Measurements from ENCODE around the gene TRPV6. TPM values are rescaled to one million over a fixed set of nuclear protein-coding genes. Genes with fewer than 3 reads are reported as not detected.

The TRPV6 gene
- total RNA-seq, 1 donor from 2014 or later = not detected

GRCh38 chr7:142896151-142896550, 10.6 kb upstream of the TRPV6 start:
- Histone ChIP-seq H3K27ac (no peak overlapping the region), H3K27me3 (no peaks in the 10 kb centered on the region), H3K4me2 (no peak overlapping the region), H3K79me2 (ENCODE audit: low read depth) (no peaks in the 10 kb centered on the region), H3K4me3 (no peak overlapping the region), H3F3A (ENCODE audit: low read depth) (no peaks in the 10 kb centered on the region), H4K20me1 (ENCODE audit: low read depth) (no peaks in the 10 kb centered on the region), H2AFZ (replicated peaks) (no peak overlapping the region), H3K9me3 (ENCODE audit: low read depth) (no peaks in the 10 kb centered on the region), H3K4me1 (peaks cover under 1% of the 10 kb centered on the region), H3K36me3 (no peaks in the 10 kb centered on the region), H3K9ac (no peak overlapping the region)
- TF ChIP-seq EZH2phosphoT487 (IDR thresholded peaks at IDR 0.05) = no peak
- TF ChIP-seq, protein P1, sequence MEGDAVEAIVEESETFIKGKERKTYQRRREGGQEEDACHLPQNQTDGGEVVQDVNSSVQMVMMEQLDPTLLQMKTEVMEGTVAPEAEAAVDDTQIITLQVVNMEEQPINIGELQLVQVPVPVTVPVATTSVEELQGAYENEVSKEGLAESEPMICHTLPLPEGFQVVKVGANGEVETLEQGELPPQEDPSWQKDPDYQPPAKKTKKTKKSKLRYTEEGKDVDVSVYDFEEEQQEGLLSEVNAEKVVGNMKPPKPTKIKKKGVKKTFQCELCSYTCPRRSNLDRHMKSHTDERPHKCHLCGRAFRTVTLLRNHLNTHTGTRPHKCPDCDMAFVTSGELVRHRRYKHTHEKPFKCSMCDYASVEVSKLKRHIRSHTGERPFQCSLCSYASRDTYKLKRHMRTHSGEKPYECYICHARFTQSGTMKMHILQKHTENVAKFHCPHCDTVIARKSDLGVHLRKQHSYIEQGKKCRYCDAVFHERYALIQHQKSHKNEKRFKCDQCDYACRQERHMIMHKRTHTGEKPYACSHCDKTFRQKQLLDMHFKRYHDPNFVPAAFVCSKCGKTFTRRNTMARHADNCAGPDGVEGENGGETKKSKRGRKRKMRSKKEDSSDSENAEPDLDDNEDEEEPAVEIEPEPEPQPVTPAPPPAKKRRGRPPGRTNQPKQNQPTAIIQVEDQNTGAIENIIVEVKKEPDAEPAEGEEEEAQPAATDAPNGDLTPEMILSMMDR (IDR thresholded peaks at IDR 0.05) = no peak
- no peak for TF ChIP-seq EZH2 (IDR thresholded peaks at IDR 0.05)
- DNase-seq (ENCODE audit: low spot score) = no peak
- no peak overlapping the region for H3K4me3 Mint-ChIP-seq
- H3K27ac Mint-ChIP-seq = peak overlapping the region; percentile 22
- no peaks in the 10 kb centered on the region for H3K36me3 Mint-ChIP-seq
- H3K9me3 Mint-ChIP-seq = peaks cover under 1% of the 10 kb centered on the region
- H3K27me3 Mint-ChIP-seq (ENCODE audit: insufficient read depth, low read depth) = peaks cover 4% of the 10 kb centered on the region
- peaks cover under 1% of the 10 kb centered on the region for H3K4me1 Mint-ChIP-seq

DNA sequence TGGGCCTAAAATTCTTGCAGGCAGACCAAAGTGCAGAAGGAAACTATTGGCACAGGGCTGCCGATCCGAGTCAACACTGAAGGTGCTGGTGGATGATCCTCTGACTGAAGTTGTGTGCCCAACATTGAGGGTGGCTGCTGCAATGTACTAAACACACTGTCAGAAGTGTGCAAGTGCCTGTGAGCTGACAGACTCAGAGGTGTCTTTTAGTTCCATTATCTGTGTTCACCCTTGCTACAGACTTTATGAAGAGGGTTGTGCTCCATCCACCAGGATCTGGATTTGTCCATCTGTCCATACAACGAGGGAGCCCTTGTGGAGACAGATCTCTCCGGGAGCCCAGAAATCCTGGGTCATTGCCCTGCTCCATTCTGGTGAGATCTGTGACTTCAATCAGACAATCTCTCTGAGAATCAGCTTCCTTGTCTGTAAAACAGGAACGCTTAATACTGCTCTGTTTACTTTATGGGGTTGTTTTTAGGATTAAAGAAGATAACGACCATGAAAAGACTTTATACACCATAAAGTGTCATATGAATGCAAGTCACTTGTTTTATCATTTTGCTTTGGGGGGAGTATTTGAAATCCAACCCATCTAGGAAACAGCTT, 9.5 kb upstream of the TRPV6 start:
- DNase-seq (ENCODE audit: low spot score) = no peak
- H3K27ac ChIP-seq = no peak overlapping the region
- H3K4me2 ChIP-seq = no peak overlapping the region
- TF ChIP-seq, protein P1 (IDR thresholded peaks at IDR 0.05) = no peak
- no peak for TF ChIP-seq EZH2phosphoT487 (IDR thresholded peaks at IDR 0.05)
- TF ChIP-seq EZH2 (IDR thresholded peaks at IDR 0.05) = no peak
- H3K9me3 ChIP-seq (ENCODE audit: low read depth) = no peaks in the 10 kb centered on the region
- H3K4me3 Mint-ChIP-seq = no peak overlapping the region
- no peak overlapping the region for H3K4me3 ChIP-seq
- peaks cover 13% of the 10 kb centered on the region for H3K27me3 Mint-ChIP-seq (ENCODE audit: insufficient read depth, low read depth)
- no peaks in the 10 kb centered on the region for H3F3A ChIP-seq (ENCODE audit: low read depth)
- no peaks in the 10 kb centered on the region for H3K36me3 Mint-ChIP-seq
- no peaks in the 10 kb centered on the region for H3K4me1 ChIP-seq
- H3K27ac Mint-ChIP-seq = no peak overlapping the region
- H4K20me1 ChIP-seq (ENCODE audit: low read depth) = no peaks in the 10 kb centered on the region
- peaks cover 5% of the 10 kb centered on the region for H3K9me3 Mint-ChIP-seq
- H3K79me2 ChIP-seq (ENCODE audit: low read depth) = no peaks in the 10 kb centered on the region
- H3K4me1 Mint-ChIP-seq = peaks cover 6% of the 10 kb centered on the region
- H2AFZ ChIP-seq (replicated peaks) = no peak overlapping the region
- H3K36me3 ChIP-seq = no peaks in the 10 kb centered on the region
- no peak overlapping the region for H3K9ac ChIP-seq
- H3K27me3 ChIP-seq = no peaks in the 10 kb centered on the region

- peaks cover 5% of the 10 kb centered on the region for H3K9me3 Mint-ChIP-seq
- no peaks in the 10 kb centered on the region for H3K4me1 ChIP-seq
These were observed 8.8 kb upstream of the TRPV6 start for GRCh38 chr7:142894112-142894984.

More at GRCh38 chr7:142894112-142894984, 8.8 kb upstream of the TRPV6 start:
- H3K27ac Mint-ChIP-seq = no peak overlapping the region
- H3K27me3 ChIP-seq = no peaks in the 10 kb centered on the region
- DNase-seq (ENCODE audit: low spot score) = no peak
- no peaks in the 10 kb centered on the region for H3K36me3 ChIP-seq
- H3K27ac ChIP-seq = no peak overlapping the region
- no peak overlapping the region for H3K4me2 ChIP-seq
- no peaks in the 10 kb centered on the region for H3K79me2 ChIP-seq (ENCODE audit: low read depth)
- no peaks in the 10 kb centered on the region for H3F3A ChIP-seq (ENCODE audit: low read depth)
- H3K36me3 Mint-ChIP-seq = no peaks in the 10 kb centered on the region
- H3K4me3 Mint-ChIP-seq = no peak overlapping the region
- no peak overlapping the region for H3K9ac ChIP-seq
- no peak for TF ChIP-seq EZH2 (IDR thresholded peaks at IDR 0.05)
- TF ChIP-seq, protein P1 (IDR thresholded peaks at IDR 0.05) = no peak
- TF ChIP-seq EZH2phosphoT487 (IDR thresholded peaks at IDR 0.05) = no peak
- peaks cover 10% of the 10 kb centered on the region for H3K4me1 Mint-ChIP-seq
- H2AFZ ChIP-seq (replicated peaks) = no peak overlapping the region
- H4K20me1 ChIP-seq (ENCODE audit: low read depth) = no peaks in the 10 kb centered on the region
- H3K4me3 ChIP-seq = no peak overlapping the region
- H3K9me3 ChIP-seq (ENCODE audit: low read depth) = no peaks in the 10 kb centered on the region
- peaks cover 15% of the 10 kb centered on the region for H3K27me3 Mint-ChIP-seq (ENCODE audit: insufficient read depth, low read depth)
